GM15510 (cell line): Measurements from ENCODE around the gene ZNF511.

Source experiments
- POLR2A ChIP-seq: IDR thresholded peaks from 3 replicates; pipeline ENCODE4 v1.6.1; 2011; ENCODE audit warnings: borderline replicate concordance; ENCODE audit not compliant: insufficient read length; ENCODE audit errors: extremely low read depth

ZNF511 gene

DNA sequence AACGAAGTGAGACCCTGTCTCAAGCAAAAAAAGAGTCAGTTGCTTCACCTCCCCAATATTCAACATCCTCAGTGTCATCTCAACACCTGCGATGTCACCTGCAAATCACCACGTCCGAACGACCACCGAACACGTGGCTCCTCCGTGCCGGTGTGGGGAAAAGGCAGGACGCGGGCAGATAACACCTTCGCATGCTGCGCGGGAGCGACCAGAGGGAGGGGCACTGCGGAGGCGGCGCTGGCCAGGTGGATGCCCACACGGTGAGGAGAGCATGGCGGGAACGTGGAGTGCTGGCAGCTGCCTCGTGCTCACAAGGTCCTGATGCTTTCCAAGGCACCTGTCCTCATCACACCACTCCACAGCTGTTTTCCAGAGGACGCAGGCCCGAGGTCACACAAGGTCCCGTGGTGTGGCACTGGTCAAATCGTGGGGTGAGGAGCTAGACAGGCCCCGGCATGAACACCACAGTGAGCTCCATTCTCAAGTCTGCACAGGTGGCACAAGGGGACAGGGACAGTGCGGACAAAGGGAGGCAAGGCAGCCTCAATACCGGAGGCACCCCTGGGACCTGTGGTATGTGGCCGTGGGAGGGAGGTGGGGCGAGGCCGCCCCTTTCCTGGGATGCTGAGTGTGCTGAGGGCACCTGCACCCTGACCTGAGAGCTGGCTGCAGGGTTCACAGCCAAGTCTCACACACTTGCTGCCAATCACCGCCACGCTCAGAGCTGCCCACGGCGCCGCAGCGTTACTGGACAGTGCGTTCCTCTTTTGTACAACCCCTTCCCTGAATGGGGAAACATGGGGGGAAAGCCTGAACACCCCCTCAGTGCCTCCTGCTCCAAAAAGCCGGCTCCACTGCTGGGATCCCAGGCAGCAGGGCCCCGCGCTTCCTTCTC lies 13.0 kb upstream of the ZNF511 start:
- TF ChIP-seq POLR2A: no peak

DNA sequence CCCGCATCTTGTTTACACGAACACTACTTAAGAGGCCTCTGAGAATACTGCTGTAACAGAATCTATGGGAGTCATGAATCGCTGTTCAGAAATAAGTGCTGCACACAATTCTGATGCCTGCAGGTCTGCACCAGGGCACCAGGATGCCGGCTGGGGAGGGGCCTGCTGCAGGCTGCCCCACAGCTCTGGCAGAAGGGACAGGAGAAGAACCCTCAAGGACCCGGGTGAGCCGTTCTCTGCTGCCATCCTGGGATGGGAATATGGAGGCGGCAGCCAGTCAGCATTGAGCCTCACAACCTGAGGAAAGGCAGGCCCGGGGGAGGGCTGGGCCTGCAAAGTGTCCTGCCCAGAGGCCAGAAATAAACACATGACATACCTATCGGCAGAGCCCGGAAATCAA lies 11.2 kb upstream of the ZNF511 start:
- TF ChIP-seq POLR2A: no peak

DNA sequence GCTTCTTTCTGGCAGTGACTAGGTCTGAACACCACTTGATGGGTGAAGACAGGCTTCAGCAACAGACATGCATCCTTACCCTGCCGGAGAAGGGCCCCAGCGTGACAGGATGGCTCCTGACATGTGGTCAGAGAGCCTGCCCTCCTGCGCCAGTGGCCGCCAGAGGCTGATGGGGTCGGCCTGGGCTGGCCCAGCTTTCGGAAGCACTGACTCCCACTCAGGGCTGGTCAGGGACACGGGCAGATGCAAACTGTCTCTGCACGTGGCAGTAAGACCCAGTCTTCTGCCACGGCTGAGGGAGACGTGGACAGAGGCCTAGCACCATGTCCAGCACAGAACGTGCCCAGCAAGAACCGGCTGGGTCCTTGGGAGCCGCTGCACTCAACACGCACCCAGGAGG lies 10.2 kb upstream of the ZNF511 start:
- no peak for TF ChIP-seq POLR2A

DNA sequence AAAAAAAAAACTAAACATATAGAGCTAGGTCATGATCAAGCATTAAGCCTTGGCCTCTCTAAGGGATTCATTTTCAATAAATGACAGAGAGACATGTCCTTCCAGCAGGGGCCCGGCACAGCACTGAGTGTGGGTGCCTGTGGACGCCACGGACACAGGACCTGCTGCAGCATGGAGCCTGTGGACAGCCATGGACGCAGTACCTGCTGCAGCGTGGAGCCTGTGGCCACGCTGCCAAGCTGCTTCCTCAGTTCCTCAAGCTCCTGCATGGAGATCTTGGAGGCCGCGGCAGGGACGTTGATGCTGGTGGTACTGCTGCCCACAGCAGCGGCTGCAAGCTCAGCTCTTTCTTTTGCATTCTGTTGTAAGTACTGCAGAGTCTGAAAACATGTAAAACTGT lies 9.5 kb upstream of the ZNF511 start:
- TF ChIP-seq POLR2A: no peak

DNA sequence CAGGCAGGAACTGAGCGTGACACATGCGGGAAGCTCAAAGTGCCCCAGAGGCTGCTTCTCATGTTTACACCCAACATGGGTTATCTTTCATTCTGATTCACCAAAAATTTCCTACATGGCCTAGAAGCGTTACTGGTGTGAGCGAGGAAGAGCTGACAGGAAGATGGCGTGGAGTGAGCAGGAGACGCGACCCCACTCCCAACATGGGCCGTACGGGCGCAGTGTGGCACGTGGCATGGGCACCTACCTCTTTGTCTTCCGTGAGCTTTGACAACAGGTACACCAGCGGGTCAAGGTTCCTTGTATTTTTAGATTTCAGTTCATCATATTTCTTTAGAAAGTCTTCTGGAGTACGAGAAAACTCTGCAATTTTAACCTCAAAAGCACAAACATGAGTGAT lies 9.0 kb upstream of the ZNF511 start:
- no peak for TF ChIP-seq POLR2A

DNA sequence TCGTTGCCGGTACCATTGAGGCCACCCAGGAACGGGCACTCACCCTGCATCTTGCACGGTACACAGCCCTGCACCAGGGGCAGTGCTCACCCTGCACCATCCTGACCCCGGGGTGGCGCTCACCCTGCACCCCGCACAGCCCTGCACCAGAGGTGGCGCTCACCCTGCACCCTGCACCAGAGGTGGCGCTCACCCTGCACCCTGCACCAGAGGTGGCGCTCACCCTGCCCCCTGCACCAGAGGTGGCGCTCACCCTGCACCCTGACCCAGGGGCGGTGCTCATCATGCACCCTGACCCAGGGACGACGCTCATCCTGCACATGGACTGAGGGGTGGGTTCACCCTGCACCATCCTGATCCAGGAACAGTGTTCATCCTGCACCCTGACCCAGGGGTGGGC lies 6.5 kb upstream of the ZNF511 start:
- TF ChIP-seq POLR2A: no peak

DNA sequence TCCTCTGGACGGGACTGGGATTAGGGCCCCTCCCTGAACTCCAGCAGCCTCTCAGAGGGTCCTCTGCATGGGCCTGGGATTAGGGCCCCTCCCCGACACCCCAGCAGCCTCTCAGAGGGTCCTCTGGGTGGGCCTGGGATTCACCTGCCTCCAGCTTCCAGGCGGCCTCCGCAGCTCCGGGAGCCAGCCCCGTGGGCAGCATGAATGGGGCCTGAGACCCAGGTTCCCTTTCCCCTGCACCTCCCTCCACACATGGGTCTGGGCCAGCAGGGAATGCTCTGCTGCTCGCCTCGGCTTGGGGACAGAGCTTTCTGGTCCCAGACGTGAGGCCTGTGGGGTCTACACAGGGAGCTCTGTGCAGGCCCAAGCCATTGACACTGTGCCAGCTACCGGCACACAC lies 5.5 kb upstream of the ZNF511 start:
- TF ChIP-seq POLR2A: no peak

DNA sequence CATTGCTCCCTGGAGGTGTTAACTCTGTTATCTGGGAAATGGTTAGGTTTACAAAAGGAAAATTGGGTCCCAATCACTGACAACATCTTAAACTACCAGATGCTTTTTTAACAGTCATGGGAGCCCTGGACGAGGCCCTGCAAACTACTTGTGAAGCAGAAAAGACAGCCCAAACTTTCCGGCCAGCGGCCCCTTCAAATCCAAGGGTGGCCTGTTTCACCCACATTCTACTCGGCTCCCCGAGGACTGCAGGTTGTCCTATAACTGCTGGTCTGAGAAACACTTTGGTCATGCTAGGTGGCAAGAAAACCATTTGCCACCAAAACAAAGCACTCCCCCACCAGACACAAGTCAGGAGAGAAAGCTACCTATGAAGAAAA lies 2.6 kb upstream of the ZNF511 start:
- TF ChIP-seq POLR2A: no peak

DNA sequence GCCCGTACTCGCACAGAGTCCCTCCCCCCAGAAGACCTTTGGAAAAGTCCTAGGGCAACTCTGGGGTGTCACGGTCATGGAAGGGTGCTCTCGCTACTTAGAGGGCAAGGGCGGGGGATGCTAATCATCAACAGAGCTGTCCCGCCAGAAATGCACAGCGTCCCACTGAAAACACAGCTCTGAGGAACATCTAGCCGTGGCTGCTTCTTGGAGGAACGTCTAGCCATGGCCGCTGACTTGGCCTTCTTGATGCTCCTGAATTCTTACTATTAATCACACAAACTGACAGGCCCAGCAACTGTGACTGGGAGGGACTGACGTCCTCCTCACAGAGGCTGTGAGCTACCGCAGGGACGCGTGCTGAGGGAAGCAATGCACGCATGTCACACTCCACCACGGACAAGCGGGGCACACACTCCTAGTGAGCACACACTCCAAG lies 1.8 kb upstream of the ZNF511 start:
- no peak for TF ChIP-seq POLR2A

DNA sequence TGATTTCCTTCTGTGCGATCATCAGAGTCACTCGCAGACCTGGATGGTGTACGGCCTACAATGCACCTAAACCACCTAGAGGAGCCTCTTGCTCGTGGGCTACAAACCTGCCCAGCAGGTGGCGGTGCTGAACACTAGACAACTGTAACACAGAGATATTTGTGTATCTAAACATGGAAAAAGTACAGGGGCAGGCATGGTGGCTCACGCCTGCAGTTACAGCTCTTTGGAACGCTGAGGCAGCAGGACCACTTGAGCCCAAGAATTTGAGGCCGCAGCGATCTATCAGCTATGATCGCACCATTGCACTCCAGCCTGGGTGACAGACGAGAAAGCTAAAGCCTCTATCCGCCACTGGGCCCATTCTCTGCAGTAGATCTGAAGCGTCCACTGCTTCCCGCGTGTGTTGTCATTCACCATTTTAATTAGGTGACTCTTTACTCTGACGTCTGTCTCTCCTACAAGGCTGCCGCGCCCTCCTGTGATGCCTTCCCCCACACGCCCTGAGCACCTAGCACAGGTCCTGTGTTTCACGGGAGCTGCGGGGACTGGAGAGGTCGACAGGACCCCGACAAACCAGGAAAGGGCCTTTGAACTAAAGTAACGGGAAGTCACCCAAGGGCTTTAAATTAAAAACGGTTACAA lies 816 bp upstream of the ZNF511 start:
- TF ChIP-seq POLR2A: no peak

DNA sequence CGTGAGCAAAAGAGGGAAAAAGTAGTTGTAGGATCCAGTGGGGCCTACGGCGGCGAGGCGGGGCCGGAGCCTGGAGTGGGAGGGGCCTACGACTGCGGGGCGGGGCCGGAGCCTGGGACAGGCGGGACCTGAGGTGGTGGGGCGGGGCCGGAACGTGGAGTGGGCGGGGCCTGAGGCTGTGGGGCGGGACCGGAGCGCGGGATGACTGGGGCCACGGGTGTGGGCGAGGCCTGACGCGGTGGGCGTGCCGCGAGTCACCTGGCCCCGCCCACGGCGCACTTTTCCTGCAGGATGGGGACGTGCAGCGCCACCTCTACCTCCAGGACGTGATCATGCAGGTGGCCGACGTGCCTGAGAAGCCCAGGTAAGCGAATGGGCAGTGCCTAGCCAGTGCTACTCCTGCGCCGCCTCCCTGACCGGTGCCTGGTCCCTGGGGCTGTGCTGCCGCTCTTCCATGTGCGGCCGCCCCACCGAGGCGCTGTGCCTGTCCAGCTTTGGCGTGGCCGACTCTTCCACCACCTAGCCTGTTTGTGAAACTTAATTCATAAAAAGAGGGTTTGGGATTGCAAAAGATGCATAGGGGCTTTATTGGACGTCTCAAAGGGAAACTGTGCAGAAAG lies 496 bp downstream of the ZNF511 start:
- no peak for TF ChIP-seq POLR2A

DNA sequence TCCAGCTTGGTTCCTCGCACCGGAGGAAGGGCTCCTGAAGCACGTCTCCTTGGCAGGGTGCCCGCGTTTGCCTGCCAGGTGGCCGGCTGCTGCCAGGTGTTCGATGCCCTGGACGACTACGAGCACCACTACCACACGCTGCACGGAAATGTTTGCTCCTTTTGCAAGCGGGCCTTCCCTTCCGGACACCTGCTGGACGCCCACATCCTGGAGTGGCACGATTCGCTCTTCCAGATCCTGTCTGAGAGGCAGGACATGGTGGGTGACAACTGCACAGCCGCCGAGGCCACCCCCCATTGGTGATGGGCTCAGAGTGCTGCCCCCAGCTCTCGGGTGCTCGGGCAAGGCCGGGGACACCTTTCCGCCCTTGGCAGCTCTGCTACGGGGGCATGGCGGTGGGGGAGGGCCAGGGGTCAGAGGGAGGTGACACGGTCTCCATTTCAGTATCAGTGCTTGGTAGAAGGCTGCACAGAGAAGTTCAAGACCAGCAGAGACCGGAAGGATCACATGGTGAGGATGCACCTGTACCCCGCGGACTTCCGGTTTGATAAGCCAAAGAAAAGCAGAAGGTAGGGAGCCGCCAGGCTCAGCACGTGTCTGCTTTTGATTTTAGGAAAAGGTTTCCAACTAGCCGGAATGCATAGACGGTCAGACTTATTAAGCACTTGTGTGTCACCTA lies 1.1 kb downstream of the ZNF511 start:
- TF ChIP-seq POLR2A: no peak

DNA sequence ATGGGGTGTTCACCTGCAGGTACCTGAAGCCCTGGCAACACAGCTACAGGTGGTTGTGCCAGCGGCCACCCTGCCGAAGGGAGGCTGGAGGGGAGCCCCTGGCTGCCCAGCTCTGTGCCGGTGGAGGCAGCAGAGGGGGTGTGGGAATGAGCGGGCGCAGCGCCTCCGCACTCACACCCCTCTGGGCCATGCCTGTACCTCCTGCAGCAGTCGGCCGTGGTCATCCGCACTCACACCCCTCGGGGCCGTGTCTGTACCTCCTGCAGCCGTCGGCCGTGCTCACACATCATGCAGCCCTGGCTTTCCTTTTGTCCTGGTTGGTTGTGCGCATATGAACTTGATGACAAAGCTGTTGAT lies 1.7 kb downstream of the ZNF511 start:
- no peak for TF ChIP-seq POLR2A

DNA sequence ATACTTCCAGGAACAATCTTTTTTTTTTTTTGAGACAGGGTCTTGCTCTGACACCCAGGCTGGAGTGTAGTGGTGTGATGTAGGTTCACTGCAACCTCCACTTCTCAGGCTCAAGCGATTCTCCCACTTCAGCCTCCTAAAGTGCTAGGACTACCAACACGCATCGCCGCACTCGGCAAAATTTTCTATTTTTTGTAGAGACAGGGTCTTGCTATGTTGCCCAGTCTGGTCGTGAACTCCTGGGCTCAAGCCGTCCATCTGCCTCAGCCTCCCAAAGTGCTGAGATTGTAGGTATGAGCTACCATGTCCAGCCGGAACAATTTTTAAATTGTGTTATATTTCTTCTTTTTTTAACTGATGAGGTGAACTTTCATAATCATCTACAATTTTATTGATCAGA lies 2.1 kb downstream of the ZNF511 start:
- no peak for TF ChIP-seq POLR2A

DNA sequence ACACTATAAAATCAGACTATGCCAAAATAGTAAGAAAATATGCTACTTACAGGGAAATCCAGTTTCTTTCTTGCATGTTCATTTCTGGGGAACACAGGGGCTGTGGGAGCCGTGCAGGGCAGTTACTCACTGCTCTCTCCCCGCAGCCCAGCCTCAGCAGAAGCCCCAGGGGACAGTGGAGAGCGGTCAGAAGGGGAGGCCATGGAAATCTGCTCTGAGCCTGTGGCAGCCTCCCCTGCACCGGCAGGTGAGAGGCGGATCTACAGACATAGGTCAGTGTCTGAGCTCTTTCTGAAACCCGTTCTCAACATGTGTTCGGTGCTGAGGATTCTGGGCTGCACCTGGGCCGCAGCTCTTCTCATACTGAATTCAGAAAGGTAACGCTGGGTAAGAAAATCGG lies 2.9 kb downstream of the ZNF511 start:
- no peak for TF ChIP-seq POLR2A

DNA sequence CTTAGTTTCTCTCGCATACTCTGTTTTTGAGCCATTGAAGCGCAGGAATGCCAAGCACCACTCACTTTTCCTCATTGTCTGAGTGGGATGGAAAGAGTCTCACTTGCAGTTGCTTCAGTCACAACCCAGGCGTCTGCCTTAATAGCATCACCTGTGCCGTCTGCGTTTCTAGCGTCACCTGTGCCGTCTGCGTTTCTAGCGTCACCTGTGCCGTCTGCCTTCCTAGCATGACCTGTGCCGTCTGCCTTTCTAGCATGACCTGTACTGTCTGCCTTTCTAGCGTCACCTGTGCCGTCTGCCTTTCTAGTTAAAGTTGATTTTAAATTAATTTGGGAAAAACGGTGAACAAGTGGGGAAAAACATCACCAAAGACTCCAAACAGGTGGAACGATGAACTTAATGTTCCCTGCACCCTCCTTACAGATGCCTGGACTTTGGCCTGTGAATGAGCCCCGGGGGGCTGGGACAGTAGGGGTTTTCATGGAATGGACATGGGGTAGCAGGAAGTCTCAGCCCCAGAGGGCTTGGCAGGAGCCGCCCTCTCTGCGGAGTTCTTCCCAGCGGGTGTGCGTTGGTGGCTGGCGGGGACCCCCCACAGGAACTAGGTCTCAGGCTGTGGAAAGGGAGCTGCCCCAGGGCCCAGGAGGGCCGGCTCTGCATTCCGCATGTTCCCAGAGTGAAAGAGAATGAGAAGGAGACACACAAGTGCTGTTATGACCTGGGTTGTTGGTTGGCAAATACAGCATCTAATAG lies 3.5 kb downstream of the ZNF511 start:
- TF ChIP-seq POLR2A: no peak

DNA sequence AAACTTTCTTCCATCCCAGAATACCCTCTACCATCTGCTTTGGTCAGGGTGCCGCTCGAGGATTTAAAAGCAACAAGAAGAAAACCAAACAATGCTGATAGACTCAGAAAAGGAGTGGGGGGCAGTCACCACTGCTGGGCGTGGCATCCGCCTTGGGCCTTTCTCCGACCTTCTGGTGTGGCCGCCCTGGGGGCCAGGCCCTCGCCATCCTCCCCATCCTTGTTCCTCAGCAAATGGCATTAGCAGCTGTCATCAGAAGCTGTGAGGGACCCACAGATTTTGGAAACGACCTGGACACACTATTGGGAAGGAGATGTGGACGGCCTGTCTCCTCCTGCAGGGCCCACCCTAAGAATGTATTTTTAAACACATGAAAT lies 4.0 kb downstream of the ZNF511 start:
- TF ChIP-seq POLR2A: no peak
